Upper lobe of left lung (tissue), 6 donors: ENCODE results near the gene TMEM232. TPM values are rescaled to one million over a fixed set of nuclear protein-coding genes. Genes with fewer than 3 reads are reported as not detected.

ENCODE experiments used
- ATAC-seq, 2 donors: fragments of 200-7000 bp; cut with Tn5 transposase; one replicate each; pipeline ENCODE4 v1.9.1; 2022; ENCODE audit warnings: mild to moderate bottlenecking in 2 of 2, moderate library complexity in 2 of 2; ENCODE audit not compliant: low FRiP score in 2 of 2
- DNase-seq, 2 donors: peaks; one replicate each; pipeline ENCODE4 v3.0.0-alpha.2; 2019 to 2020
- H3K27ac ChIP-seq, 4 donors: fragments of 200-600 bp; sonication (generic); one replicate each; pipeline ENCODE4 v1.5.1; 2016 to 2019
- H3K27me3 ChIP-seq, 4 donors: fragments of 200-600 bp; sonication (generic); one replicate each; pipeline ENCODE4 v1.5.1; 2017 to 2019
- H3K36me3 ChIP-seq, 4 donors: fragments of 200-600 bp; sonication (generic); one replicate each; pipeline ENCODE4 v1.5.1; 2016 to 2019
- H3K4me1 ChIP-seq, 4 donors: fragments of 200-600 bp; sonication (generic); one replicate each; pipeline ENCODE4 v1.5.1; 2018 to 2019
- H3K4me3 ChIP-seq, 4 donors: fragments of 200-600 bp; sonication (generic); one replicate each; pipeline ENCODE4 v1.5.1; 2017 to 2019; ENCODE audit warnings: mild to moderate bottlenecking in 2 of 4, moderate library complexity in 1 of 4
- H3K9me3 ChIP-seq, 4 donors: fragments of 200-600 bp; sonication (generic); one replicate each; pipeline ENCODE4 v1.5.1; 2018 to 2019
- EP300 ChIP-seq, 4 donors: sonication (generic); formaldehyde crosslinking; IDR thresholded peaks; one replicate each; pipeline ENCODE4 v1.5.1; 2017; ENCODE audit warnings: antibody characterized with exemption in 4 of 4, control low read depth in 2 of 4
- POLR2A ChIP-seq, 4 donors: fragments of 450-650 bp; IDR thresholded peaks; one replicate each; pipeline ENCODE4 v1.5.1; 2016 to 2017; ENCODE audit warnings: antibody characterized with exemption in 4 of 4, mild to moderate bottlenecking in 2 of 4
- POLR2AphosphoS5 ChIP-seq, 2 donors: sonication (generic); formaldehyde crosslinking; IDR thresholded peaks; one replicate each; pipeline ENCODE4 v1.5.1; 2017; ENCODE audit warnings: antibody characterized with exemption in 2 of 2
- WGBS, 2 donors: methylation state at CpG; one replicate each; pipeline ENCODE4 v1.1.5; 2017 to 2018; 5-methylcytosine and 5-hydroxymethylcytosine counted together
- total RNA-seq, 6 donors: library from RNA; depleted of rRNA in 4 of 6; stranded (reverse); fragments of >200 nt in 4 of 6; gene quantifications; one replicate each; pipeline versions ENCODE4 v1.1.0 to v1.2.1, GENCODE V29; 2016 to 2021
- TF ChIP-seq, protein P1 (sequence below), 6 experiments: fragments of 450-650 bp in 4 of 6; fragments of 200-600 bp in 2 of 6; sonication (generic) in 2 of 6; IDR thresholded peaks; one replicate each; pipeline ENCODE4 v1.5.1; 2016 to 2019; ENCODE audit warnings: antibody characterized with exemption in 6 of 6
- donor health status: DM: no; HTN: no; CAD: no; lungs with moderate emphysema.
- donor health status: DM: no; HTN: yes; CAD: no; lungs with severe emphysema.

The TMEM232 gene
- total RNA-seq, 6 donors from 2014 or later, result 1.5 to 36.9 (median 7.8) TPM

DNA sequence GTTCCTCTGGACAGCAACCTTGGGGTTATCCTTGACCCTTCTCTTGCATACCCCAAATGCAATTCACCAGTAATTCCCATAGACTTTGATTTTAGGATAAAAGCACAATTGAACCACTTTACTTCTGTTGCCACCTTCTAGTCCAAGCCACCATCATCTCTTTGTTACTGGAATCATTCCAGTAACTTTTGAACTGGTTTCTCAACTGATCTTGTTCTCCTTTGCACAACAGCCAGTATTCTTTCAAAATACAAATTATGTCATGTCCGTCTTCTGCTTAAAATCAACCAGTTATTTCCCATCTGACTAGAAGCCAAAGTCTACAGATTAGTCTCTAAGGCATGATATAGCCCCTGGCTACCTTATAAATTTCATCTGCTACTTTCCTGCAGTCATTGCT is 33.7 kb upstream of the TMEM232 start:
- no peak for DNase-seq
- Histone ChIP-seq H3K27ac (no peak overlapping the region), H3K36me3 (peaks cover 14 to 52% (median 18%) of the 10 kb centered on the region in 4 donors), H3K4me1 (no peaks in the 10 kb centered on the region), H3K27me3 (no peaks in the 10 kb centered on the region), H3K4me3 (no peak overlapping the region), H3K9me3 (no peaks in the 10 kb centered on the region)
- no peak for ATAC-seq
- 90 to 91% methylated on average over 1 of the region's 1 CpG for WGBS, 2 donors
- TF ChIP-seq POLR2AphosphoS5 (IDR thresholded peaks at IDR 0.05) (no peak), POLR2A (IDR thresholded peaks at IDR 0.05) (no peak), EP300 (IDR thresholded peaks at IDR 0.05) (no peak)
- TF ChIP-seq, protein P1, sequence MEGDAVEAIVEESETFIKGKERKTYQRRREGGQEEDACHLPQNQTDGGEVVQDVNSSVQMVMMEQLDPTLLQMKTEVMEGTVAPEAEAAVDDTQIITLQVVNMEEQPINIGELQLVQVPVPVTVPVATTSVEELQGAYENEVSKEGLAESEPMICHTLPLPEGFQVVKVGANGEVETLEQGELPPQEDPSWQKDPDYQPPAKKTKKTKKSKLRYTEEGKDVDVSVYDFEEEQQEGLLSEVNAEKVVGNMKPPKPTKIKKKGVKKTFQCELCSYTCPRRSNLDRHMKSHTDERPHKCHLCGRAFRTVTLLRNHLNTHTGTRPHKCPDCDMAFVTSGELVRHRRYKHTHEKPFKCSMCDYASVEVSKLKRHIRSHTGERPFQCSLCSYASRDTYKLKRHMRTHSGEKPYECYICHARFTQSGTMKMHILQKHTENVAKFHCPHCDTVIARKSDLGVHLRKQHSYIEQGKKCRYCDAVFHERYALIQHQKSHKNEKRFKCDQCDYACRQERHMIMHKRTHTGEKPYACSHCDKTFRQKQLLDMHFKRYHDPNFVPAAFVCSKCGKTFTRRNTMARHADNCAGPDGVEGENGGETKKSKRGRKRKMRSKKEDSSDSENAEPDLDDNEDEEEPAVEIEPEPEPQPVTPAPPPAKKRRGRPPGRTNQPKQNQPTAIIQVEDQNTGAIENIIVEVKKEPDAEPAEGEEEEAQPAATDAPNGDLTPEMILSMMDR (IDR thresholded peaks at IDR 0.05), result no peak

DNA sequence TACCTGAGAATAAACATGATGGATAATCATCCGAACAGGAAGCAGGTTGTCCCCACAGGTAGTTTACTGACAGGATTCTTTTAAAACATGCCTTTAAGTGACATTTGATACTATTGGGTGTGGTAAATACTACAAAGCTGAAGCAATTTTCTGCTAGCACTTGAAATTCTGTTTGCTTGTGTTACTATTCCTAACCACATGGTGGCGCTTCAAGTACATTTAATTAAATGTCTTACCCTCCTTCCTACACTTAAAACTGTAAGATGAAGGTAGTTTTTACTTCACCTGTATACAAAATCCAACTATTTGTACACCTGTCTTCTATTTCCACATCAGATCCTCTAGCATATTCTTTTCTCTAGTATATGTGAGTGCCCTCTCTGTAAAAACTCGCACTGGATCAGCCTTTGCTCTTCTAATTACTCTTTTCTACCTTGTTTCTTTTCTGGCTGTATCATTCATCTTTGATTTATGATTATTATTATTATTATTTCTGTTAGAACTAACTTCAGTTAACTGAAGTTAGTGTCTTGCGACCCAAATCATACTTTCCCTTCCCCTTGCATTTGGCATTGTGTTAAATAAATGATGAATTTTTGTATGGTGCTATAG is 30.8 kb upstream of the TMEM232 start:
- DNase-seq, result no peak
- Histone ChIP-seq H3K9me3 (no peaks in the 10 kb centered on the region), H3K36me3 (peaks cover 13 to 53% (median 15%) of the 10 kb centered on the region in 4 donors), H3K4me3 (no peak overlapping the region), H3K27ac (no peak overlapping the region), H3K27me3 (no peaks in the 10 kb centered on the region), H3K4me1 (no peaks in the 10 kb centered on the region)
- 52 to 56% methylated on average over 4 of the region's 4 CpGs for WGBS, 2 donors
- no peak for TF ChIP-seq POLR2AphosphoS5 (IDR thresholded peaks at IDR 0.05)
- TF ChIP-seq POLR2A (IDR thresholded peaks at IDR 0.05), result no peak
- TF ChIP-seq EP300 (IDR thresholded peaks at IDR 0.05), result no peak
- TF ChIP-seq, protein P1 (IDR thresholded peaks at IDR 0.05), result peak; percentile 45 to 72 (median 63)
- ATAC-seq, result peak in 1 of 2 donors; percentile 53

DNA sequence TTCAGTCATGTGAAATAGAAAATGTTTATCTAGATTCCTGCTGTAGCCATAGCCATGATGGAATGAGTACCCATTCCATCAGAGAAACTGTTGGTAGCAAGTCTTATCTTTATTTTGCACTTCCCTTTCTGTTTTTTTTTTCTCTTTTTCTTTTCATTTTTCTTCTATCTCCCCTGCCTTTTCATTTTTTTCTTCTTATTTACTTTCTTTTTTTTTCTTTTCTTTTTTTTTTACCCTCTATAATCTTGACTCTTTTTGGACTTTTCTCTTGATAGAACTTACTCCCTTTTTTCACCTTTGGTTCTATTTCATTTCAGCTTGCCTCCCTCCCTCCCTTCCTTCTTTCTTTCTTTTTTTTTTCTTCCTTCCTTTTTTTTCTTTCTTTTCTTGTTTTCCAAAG is 27.7 kb upstream of the TMEM232 start:
- ATAC-seq, result no peak
- TF ChIP-seq POLR2A (IDR thresholded peaks at IDR 0.05) (no peak), POLR2AphosphoS5 (IDR thresholded peaks at IDR 0.05) (no peak), EP300 (IDR thresholded peaks at IDR 0.05) (no peak)
- TF ChIP-seq, protein P1 (IDR thresholded peaks at IDR 0.05), result no peak
- Histone ChIP-seq H3K9me3 (no peaks in the 10 kb centered on the region), H3K4me3 (no peak overlapping the region), H3K27ac (no peak overlapping the region), H3K4me1 (no peaks in the 10 kb centered on the region), H3K36me3 (peaks cover 0 to 34% (median 5%) of the 10 kb centered on the region in 4 donors), H3K27me3 (no peaks in the 10 kb centered on the region)
- no peak for DNase-seq

DNA sequence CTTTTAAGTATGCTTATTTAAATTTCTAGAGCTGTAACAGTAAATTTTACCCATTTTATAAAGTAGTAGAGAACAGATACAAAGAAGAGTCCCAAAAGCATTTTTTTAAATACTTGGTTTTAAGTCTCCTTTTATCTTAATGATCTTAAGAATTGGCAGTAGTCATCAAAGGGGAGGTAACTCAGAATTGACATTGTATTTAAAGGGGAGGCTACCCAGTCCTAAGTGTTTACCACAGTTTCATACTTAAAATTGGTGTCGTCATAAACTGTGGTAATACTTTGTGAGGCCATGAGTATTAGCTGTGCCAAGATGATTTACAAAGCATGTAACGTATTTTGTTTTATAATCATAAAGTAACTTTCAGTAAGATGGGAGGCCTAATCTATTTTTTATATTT is 27.1 kb upstream of the TMEM232 start:
- Histone ChIP-seq H3K27ac (no peak overlapping the region), H3K36me3 (peaks cover 0 to 36% (median 4%) of the 10 kb centered on the region in 4 donors), H3K4me3 (no peak overlapping the region), H3K4me1 (no peaks in the 10 kb centered on the region), H3K9me3 (no peaks in the 10 kb centered on the region), H3K27me3 (no peaks in the 10 kb centered on the region)
- 70 to 78% methylated on average over 2 of the region's 2 CpGs for WGBS, 2 donors
- ATAC-seq (no peak), DNase-seq (no peak)
- no peak for TF ChIP-seq EP300 (IDR thresholded peaks at IDR 0.05)

DNA sequence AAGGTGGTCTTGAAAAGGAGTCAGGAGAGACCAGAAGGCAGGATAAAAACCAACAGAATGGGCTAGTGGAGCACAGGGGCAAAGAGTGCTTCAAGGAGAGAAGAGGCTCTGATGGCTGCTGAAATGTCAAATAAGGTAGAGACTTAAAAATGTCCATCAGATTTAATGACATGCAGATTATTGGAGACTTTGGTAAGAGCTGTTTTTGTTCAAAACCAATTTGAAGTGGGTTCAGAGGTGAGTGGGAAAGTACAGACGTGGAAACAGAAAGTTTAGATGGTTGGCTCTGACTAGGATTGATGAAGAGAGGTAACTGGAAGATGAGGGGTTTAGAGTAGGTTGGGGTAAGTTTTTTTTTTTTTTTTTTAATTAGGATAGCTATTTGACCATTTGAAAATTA is 26.5 kb upstream of the TMEM232 start:
- H3K4me3 ChIP-seq, result no peak overlapping the region
- H3K4me1 ChIP-seq, result no peaks in the 10 kb centered on the region
- H3K27ac ChIP-seq, result no peak overlapping the region
- H3K36me3 ChIP-seq, result peaks cover 3 to 40% (median 4%) of the 10 kb centered on the region in 4 donors
- no peaks in the 10 kb centered on the region for H3K27me3 ChIP-seq
- TF ChIP-seq, protein P1 (IDR thresholded peaks at IDR 0.05), result no peak
- no peak for TF ChIP-seq POLR2A (IDR thresholded peaks at IDR 0.05)
- no peak for TF ChIP-seq POLR2AphosphoS5 (IDR thresholded peaks at IDR 0.05)
- no peak for TF ChIP-seq EP300 (IDR thresholded peaks at IDR 0.05)
- ATAC-seq, result no peak
- WGBS, 2 donors, result 73 to 81% methylated on average over 1 of the region's 1 CpG
- H3K9me3 ChIP-seq, result no peaks in the 10 kb centered on the region
- no peak for DNase-seq
